ENCODE results near the gene EXOC7. TPM values are rescaled to one million over a fixed set of nuclear protein-coding genes. Genes with fewer than 3 reads are reported as not detected.
A peak's percentile ranks its signal among the peaks of the same experiment; 100 is the strongest.

The EXOC7 gene
- total and polyA plus RNA-seq, 2 of the 8 experiments (the other 6 are each of a cell fraction or from before 2014, with no cell fraction given) = 77.1 to 92.6 TPM

DNA sequence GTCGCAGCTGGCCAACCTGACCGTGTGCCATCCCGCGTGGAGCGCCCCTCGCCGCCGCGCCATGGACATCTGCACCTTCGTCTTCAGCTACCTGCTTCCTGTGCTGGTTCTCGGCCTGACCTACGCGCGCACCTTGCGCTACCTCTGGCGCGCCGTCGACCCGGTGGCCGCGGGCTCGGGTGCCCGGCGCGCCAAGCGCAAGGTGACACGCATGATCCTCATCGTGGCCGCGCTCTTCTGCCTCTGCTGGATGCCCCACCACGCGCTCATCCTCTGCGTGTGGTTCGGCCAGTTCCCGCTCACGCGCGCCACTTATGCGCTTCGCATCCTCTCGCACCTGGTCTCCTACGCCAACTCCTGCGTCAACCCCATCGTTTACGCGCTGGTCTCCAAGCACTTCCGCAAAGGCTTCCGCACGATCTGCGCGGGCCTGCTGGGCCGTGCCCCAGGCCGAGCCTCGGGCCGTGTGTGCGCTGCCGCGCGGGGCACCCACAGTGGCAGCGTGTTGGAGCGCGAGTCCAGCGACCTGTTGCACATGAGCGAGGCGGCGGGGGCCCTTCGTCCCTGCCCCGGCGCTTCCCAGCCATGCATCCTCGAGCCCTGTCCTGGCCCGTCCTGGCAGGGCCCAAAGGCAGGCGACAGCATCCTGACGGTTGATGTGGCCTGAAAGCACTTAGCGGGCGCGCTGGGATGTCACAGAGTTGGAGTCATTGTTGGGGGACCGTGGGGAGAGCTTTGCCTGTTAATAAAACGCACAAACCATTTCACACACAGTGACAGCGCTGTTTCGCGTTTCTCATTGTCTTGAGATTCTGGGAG, 26.6 kb downstream of the EXOC7 start (continued):
- TF ChIP-seq, protein P1, sequence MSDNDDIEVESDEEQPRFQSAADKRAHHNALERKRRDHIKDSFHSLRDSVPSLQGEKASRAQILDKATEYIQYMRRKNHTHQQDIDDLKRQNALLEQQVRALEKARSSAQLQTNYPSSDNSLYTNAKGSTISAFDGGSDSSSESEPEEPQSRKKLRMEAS (IDR thresholded peaks at IDR 0.05) = peak; percentile 73; the same call in 1 of the 2 replicates
- TF ChIP-seq SIRT6 (IDR thresholded peaks at IDR 0.05; ENCODE audit: low read length) (no peak), SUZ12 (IDR thresholded peaks at IDR 0.05; ENCODE audit: low read length) (peak; percentile 98; the same call in 1 of the 2 replicates), KDM1A (IDR thresholded peaks at IDR 0.05; ENCODE audit: borderline replicate concordance, low read length) (no peak), JUN (IDR thresholded peaks at IDR 0.05; ENCODE audit: low read depth, low read length) (no peak), RFX5 (IDR thresholded peaks at IDR 0.05; ENCODE audit: borderline replicate concordance, low read depth, low read length) (no peak), SP1 (IDR thresholded peaks at IDR 0.05; ENCODE audit: low read depth, low read length) (no peak)

All from H1 (cell line).